ENCODE data around the gene TSPEAR. TPM values are rescaled to one million over a fixed set of nuclear protein-coding genes. Genes with fewer than 3 reads are reported as not detected.

Gene TSPEAR
- total and polyA plus RNA-seq, 11 donors, result 0.01 to 2.6 (median 0.71) TPM; not detected in 2

GRCh38 chr21:44684483-44684882 lies 26.9 kb downstream of the TSPEAR start:
- H3K4me3 ChIP-seq, result no peak overlapping the region
- intact Hi-C loops (cut with DNase I), result no loop called here
- H3K27ac ChIP-seq, result no peak overlapping the region
- H3K4me1 ChIP-seq, result no peaks in the 10 kb centered on the region
- peaks cover 0 to 42% (median 13%) of the 10 kb centered on the region in 9 donors for H3K27me3 ChIP-seq
- H3K36me3 ChIP-seq, result no peaks in the 10 kb centered on the region
- TF ChIP-seq CTCF (IDR thresholded peaks at IDR 0.05), result no peak
- no peak for TF ChIP-seq POLR2A (IDR thresholded peaks at IDR 0.05)
- no peak for ATAC-seq
- no peak for DNase-seq
- H3K9me3 ChIP-seq, result peaks cover 0 to 4% (median 0%) of the 10 kb centered on the region in 12 donors
- WGBS, 4 donors, result 69 to 87% (median 79%) methylated on average over 6 of the region's 6 CpGs

GRCh38 chr21:44684077-44684476 lies 27.3 kb downstream of the TSPEAR start:
- DNase-seq (no peak), ATAC-seq (no peak)
- H3K4me3 ChIP-seq, result no peak overlapping the region
- peaks cover 0 to 42% (median 13%) of the 10 kb centered on the region in 9 donors for H3K27me3 ChIP-seq
- intact Hi-C loops (cut with DNase I), result no loop called here
- no peak for TF ChIP-seq CTCF (IDR thresholded peaks at IDR 0.05)
- TF ChIP-seq POLR2A (IDR thresholded peaks at IDR 0.05), result no peak
- no peaks in the 10 kb centered on the region for H3K36me3 ChIP-seq
- WGBS, 4 donors, result 69 to 84% (median 79%) methylated on average over 7 of the region's 7 CpGs
- H3K9me3 ChIP-seq, result peaks cover 0 to 4% (median 0%) of the 10 kb centered on the region in 12 donors
- no peaks in the 10 kb centered on the region for H3K4me1 ChIP-seq
- no peak overlapping the region for H3K27ac ChIP-seq

- WGBS, 4 donors, result 74 to 80% (median 78%) methylated on average over 15 of the region's 15 CpGs
- intact Hi-C loops (cut with DNase I), result no loop called here
- TF ChIP-seq POLR2A (IDR thresholded peaks at IDR 0.05) (no peak), CTCF (IDR thresholded peaks at IDR 0.05) (no peak)
- no peak overlapping the region for H3K27ac ChIP-seq
- no peaks in the 10 kb centered on the region for H3K36me3 ChIP-seq
- peaks cover 0 to 29% (median 8%) of the 10 kb centered on the region in 9 donors for H3K27me3 ChIP-seq
- ATAC-seq, result no peak
- no peak overlapping the region for H3K4me3 ChIP-seq
- peaks cover 0 to 6% (median 0%) of the 10 kb centered on the region in 12 donors for H3K9me3 ChIP-seq
- DNase-seq, result no peak
- no peaks in the 10 kb centered on the region for H3K4me1 ChIP-seq
These were observed 28.7 kb downstream of the TSPEAR start for GRCh38 chr21:44682580-44683151.

DNA sequence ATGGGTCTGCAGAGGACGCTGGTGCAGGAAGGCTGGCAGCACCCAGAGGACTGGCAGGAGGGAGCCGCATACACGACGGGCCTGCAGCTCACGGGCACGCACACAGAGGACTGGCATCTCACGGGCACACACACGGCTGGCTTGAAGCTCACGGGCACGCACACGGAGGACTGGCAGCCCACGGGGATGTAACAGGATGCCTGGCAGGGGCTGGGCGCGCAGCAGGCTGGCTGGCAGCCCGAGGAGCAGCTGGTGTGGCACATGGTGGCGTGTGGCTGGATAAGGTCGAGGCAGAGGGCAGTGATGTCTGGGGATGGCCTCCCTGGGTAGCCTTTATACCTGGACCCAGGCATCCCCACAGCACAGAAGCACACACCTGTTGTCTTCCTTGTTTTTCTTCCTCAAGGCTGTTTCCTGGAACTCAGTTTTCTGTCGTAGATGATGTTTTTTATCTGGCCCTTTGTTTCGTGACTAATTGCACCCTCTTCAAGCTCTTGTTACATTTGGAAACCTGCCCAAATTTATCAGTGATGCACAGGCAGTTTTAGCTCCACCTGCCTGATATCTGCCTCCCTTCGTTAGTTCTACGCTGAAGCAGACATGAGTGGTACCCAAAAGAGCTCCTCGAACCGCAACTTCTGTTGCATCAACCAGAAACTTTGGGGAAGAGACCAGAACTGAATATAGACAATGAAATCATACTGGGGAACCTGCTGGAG lies 29.4 kb downstream of the TSPEAR start, which contains the start of gene KRTAP12-1:
TSS of gene KRTAP12-1 (minus strand) at position 303 of the 719 bp plus-strand sequence. CDS start at position 263, 40 bp downstream.
- no peak within 1 kb of the TSS for H3K4me3 ChIP-seq
- H3K9me3 ChIP-seq, result peaks cover 0 to 6% (median 0%) of the 10 kb centered on the region in 12 donors
- peaks cover 0 to 23% (median 4%) of the 10 kb centered on the region in 9 donors for H3K27me3 ChIP-seq
- H3K36me3 ChIP-seq, result no peaks in the 10 kb centered on the region
- intact Hi-C loops (cut with DNase I), result no loop called here
- 70 to 74% (median 72%) methylated on average over 13 to 23 of the region's 23 CpGs for WGBS, 4 donors
- DNase-seq, result no peak
- no peaks in the 10 kb centered on the region for H3K4me1 ChIP-seq
- TF ChIP-seq CTCF (IDR thresholded peaks at IDR 0.05) (no peak), POLR2A (IDR thresholded peaks at IDR 0.05) (no peak)
- no peak within 1 kb of the TSS for H3K27ac ChIP-seq
- ATAC-seq, result peak in 3 of 4 donors; percentile 40 to 64 (median 42)
